HepG2 (cell line): Measurements from ENCODE around the gene LENG1. TPM values are rescaled to one million over a fixed set of nuclear protein-coding genes. Genes with fewer than 3 reads are reported as not detected.

Experiments
- CENPBD1 ChIP-seq: sonication (generic); formaldehyde crosslinking; IDR thresholded peaks from 2 replicates; pipeline ENCODE4 v1.8.0; 2022; ENCODE audit warnings: missing genetic modification reagents, low read depth, mild to moderate bottlenecking, borderline replicate concordance
- DR1 ChIP-seq: sonication (generic); formaldehyde crosslinking; IDR thresholded peaks from 2 replicates; pipeline ENCODE4 v1.8.0; 2021; ENCODE audit warnings: mild to moderate bottlenecking, missing genetic modification reagents, inconsistent platforms
- EEA1 ChIP-seq: sonication (generic); formaldehyde crosslinking; IDR thresholded peaks from 2 replicates; pipeline ENCODE4 v1.5.1; 2020; ENCODE audit warnings: mild to moderate bottlenecking, missing genetic modification reagents, borderline replicate concordance
- ELK4 ChIP-seq: sonication (generic); formaldehyde crosslinking; IDR thresholded peaks from 2 replicates; pipeline ENCODE4 v1.9.0; 2021; ENCODE audit warnings: missing genetic modification reagents, borderline replicate concordance
- ETV5 ChIP-seq: IDR thresholded peaks from 2 replicates; pipeline ENCODE4 v1.6.1; 2018; ENCODE audit warnings: missing biosample characterization, missing genetic modification reagents, inconsistent platforms, borderline replicate concordance
- HDAC2 ChIP-seq: sonication (generic); formaldehyde crosslinking; IDR thresholded peaks from 2 replicates; pipeline ENCODE4 v1.4.0; 2020; ENCODE audit warnings: missing genetic modification reagents
- HHEX ChIP-seq: IDR thresholded peaks from 2 replicates; pipeline ENCODE4 v1.6.1; 2016; ENCODE audit warnings: control low read depth
- IRF1 ChIP-seq: sonication (generic); formaldehyde crosslinking; IDR thresholded peaks from 2 replicates; pipeline ENCODE4 v1.4.0; 2020; ENCODE audit warnings: low read depth, mild to moderate bottlenecking, missing genetic modification reagents
- KDM5B ChIP-seq: sonication (generic); formaldehyde crosslinking; IDR thresholded peaks from 2 replicates; pipeline ENCODE4 v1.4.0; 2020; ENCODE audit warnings: missing genetic modification reagents, mild to moderate bottlenecking, borderline replicate concordance
- MXD1 ChIP-seq: sonication (generic); formaldehyde crosslinking; IDR thresholded peaks from 2 replicates; pipeline ENCODE4 v1.4.0; 2020; ENCODE audit warnings: mild to moderate bottlenecking, missing genetic modification reagents
- ZC3H4 ChIP-seq: sonication (generic); formaldehyde crosslinking; IDR thresholded peaks from 2 replicates; pipeline ENCODE4 v1.4.0; 2020; ENCODE audit warnings: missing genetic modification reagents, borderline replicate concordance
- ZFP36 ChIP-seq: fragments of 150-350 bp; IDR thresholded peaks from 2 replicates; pipeline ENCODE4 v1.6.1; 2018; ENCODE audit warnings: borderline replicate concordance, low read length, low read depth; ENCODE audit not compliant: partially characterized antibody
- ZNF292 ChIP-seq: sonication (generic); formaldehyde crosslinking; IDR thresholded peaks from 2 replicates; pipeline ENCODE4 v1.8.1; 2022; ENCODE audit warnings: mild to moderate bottlenecking, low read depth, missing genetic modification reagents, borderline replicate concordance
- ZNF432 ChIP-seq: sonication (generic); formaldehyde crosslinking; IDR thresholded peaks from 2 replicates; pipeline ENCODE4 v1.5.0; 2020; ENCODE audit warnings: missing genetic modification reagents, mild to moderate bottlenecking, borderline replicate concordance
- ZNF512 ChIP-seq: sonication (generic); formaldehyde crosslinking; IDR thresholded peaks from 2 replicates; pipeline ENCODE4 v1.4.0; 2020; ENCODE audit warnings: mild to moderate bottlenecking, missing genetic modification reagents
- ZNF780A ChIP-seq: sonication (generic); formaldehyde crosslinking; IDR thresholded peaks from 2 replicates; pipeline ENCODE4 v1.8.0; 2022; ENCODE audit warnings: mild to moderate bottlenecking, missing genetic modification reagents, moderate library complexity
- ZNF879 ChIP-seq: sonication (generic); formaldehyde crosslinking; IDR thresholded peaks from 2 replicates; pipeline ENCODE4 v1.8.1; 2023; ENCODE audit warnings: missing genetic modification reagents
- polyA plus RNA-seq, 8 experiments: library from polyadenylated mRNA; depleted of rRNA in 3 of 8; stranded (reverse) in 7 of 8; unstranded in 1 of 8; fragments of >200 nt; fragmentation: Illumina TruSeq in 4 of 8; extraction: Trizol in 4 of 8; gene quantifications; 2 replicates each; pipeline versions ENCODE4 v1.2.1 to v1.2.3, GENCODE V29; 2011 to 2016; ENCODE audit warnings: low read depth in 4 of 8, missing spikeins in 1 of 8, mixed read lengths in 1 of 8; ENCODE audit not compliant: insufficient read depth in 1 of 8
- total RNA-seq, 5 experiments: library from RNA; depleted of rRNA; stranded (reverse); fragments of >200 nt; fragmentation: Illumina TruSeq; extraction: Trizol; gene quantifications; 2 replicates each; pipeline ENCODE4 v1.2.3, GENCODE V29; 2016; ENCODE audit warnings: low read depth in 1 of 5

Gene LENG1
- total and polyA plus RNA-seq, 2 of the 13 experiments (the other 11 are each of a cell fraction or from before 2014, with no cell fraction given), result 1.8 to 3.8 TPM

GRCh38 chr19:54189735-54190502, 30.4 kb upstream of the LENG1 start (continued):
- TF ChIP-seq IRF1 (CRISPR knock-in tag) (no peak), HHEX (CRISPR knock-in tag) (no peak), ELK4 (CRISPR knock-in tag) (no peak), ZNF432 (CRISPR knock-in tag) (no peak), HDAC2 (CRISPR knock-in tag) (0 out of 2 replicates have a peak, but pooled peaks have one; percentile 0), KDM5B (CRISPR knock-in tag) (0 out of 2 replicates have a peak, but pooled peaks have one; percentile 64), ZNF879 (CRISPR knock-in tag) (no peak), DR1 (CRISPR knock-in tag) (no peak), ZC3H4 (CRISPR knock-in tag) (peak; percentile 72; the same call in 1 of the 2 replicates), MXD1 (peak; percentile 60), ZFP36 (no peak), ETV5 (CRISPR knock-in tag) (peak; percentile 64; the same call in 1 of the 2 replicates), EEA1 (CRISPR knock-in tag) (no peak), CENPBD1 (no peak), ZNF780A (CRISPR knock-in tag) (no peak), ZNF512 (CRISPR knock-in tag) (no peak), ZNF292 (no peak)
